HG03139 (cell line): ENCODE measurements around the gene ANKLE2.
"Not testable (repeated sequence)": the region's sequence is repeated elsewhere in the genome, so short reads cannot be mapped to it uniquely, and the experiment has no call there.

Source experiments
- ATAC-seq: cut with Tn5 transposase; IDR thresholded peaks from one replicate; pipeline ENCODE4 v1.9.1; 2021; ENCODE audit not compliant: unreplicated experiment

ANKLE2 gene

DNA sequence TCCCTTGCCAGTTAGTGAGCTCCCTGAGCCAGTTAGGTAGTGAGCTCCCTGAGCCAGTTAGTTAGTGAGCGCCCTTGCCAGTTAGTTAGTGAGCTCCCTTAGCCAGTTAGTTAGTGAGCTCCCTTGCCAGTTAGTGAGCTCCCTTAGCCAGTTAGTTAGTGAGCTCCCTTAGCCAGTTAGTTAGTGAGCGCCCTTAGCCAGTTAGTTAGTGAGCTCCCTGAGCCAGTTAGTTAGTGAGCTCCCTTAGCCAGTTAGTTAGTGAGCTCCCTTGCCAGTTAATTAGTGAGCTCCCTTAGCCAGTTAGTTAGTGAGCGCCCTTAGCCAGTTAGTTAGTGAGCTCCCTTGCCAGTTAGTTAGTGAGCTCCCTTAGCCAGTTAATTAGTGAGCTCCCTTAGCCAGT lies 69.6 kb downstream of the ANKLE2 start:
- not testable (repeated sequence) for ATAC-seq

DNA sequence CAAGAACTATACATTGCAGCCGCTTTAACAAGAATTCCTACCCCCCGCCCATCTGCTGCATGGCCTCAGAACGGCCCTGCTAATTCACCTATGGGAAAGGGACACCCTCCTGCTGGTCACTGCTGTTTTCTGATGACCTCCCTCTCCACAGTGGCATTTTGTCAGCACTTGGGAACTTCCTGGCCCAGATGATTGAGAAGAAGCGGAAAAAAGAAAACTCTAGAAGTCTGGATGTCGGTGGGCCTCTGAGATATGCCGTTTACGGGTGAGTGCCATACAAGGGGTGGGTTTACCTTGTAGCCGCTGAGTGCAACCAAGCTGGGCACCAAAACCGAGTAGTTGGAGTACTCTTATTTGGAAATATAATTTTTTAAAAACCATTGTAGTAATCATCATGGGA lies 71.5 kb downstream of the ANKLE2 start:
- no peak for ATAC-seq

DNA sequence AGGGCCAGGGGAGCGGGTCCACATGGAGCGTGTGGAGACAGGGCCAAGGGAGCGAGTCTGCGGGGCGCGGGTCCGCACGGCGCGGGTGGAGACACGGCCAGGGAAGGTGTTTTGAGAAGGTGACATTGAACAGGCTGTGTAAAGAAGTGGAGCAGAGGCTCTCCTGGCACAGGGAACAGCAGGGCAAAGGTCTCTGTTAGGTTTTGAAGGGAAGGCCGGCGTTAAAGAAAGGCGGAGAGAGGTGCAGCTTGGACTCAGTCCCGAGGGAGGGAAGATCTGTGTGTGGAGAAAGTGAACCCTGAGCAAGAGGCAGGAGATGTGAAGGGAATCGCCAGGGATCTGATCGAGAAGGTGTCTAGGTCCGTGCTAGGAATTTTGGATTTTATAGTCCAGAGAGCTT lies 72.4 kb downstream of the ANKLE2 start:
- ATAC-seq, result no peak

DNA sequence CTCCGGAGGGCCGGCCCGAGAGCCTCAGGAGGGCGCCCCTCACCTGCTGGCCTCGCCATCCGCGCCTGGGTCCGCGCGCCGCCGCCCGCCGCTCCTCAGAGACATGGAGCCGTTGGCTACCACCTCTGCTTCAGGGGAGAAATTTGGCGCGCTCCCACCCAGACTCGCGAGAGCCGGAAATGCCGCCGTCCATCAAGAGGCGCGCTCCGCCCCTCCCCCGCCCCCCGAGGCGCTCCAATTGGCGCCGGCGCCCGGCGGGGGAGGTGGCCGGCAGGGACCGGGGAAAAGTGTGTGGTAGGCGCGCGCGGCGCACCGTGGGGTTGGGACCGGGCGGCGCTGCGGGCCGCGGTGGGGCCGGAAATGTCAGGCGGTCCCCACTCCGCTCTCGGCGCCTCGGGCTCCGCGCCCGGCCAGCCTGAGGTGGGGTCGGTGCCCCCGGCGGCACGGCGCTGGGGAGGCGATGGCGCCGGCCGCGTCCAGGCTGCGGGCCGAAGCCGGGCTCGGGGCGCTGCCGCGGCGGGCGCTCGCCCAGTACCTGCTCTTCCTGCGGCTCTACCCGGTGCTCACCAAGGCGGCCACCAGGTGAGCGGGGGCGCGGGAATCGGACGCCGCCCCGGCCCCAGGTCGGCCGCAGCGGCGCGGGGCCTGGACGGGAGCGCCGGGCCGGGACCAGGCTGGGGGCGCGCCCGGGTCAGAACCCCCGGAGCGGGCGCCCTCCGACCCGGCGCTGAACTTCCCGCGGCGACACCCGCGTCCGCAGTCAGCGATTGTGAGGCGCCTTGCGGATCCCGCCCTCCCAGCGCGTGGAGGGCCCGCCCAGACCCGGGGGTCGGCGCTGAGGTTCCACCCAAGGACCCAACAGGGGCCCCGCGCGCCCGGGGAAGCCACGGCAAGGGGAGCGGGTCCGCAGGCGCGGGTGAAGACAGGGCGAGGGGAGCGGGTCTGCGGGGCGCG lies 74.1 kb downstream of the ANKLE2 start, which contains the start of the genes POLE and PXMP2:
Gene POLE, minus strand, starts transcription at position 132 of the 954 bp plus-strand sequence. Its CDS starts 27 bp downstream, at position 105.
Gene PXMP2, plus strand, starts transcription at position 377 of the 954 bp plus-strand sequence. Its CDS starts 84 bp downstream, at position 461.
- peak; percentile 84 for ATAC-seq

DNA sequence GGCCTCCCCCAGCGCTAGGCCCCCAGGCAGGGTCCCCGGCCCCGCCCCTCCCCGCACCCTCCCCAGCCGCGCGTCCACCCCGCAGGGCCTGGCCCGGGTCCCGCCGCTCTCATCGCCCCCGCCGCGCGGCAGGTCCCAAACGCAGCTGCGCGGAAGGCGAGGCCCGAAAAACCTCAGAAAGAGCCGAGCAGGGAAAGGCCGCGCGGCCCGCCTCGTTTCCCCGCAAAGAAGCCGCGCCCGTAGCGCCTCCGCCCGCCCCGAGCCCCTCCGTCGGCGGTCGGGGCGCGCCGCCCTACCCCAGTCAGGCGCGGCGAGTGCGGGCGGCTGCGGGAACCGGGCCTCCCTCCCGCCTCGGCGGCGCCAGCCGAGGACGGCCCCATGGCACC lies 74.8 kb downstream of the ANKLE2 start:
- peak; percentile 22 for ATAC-seq

DNA sequence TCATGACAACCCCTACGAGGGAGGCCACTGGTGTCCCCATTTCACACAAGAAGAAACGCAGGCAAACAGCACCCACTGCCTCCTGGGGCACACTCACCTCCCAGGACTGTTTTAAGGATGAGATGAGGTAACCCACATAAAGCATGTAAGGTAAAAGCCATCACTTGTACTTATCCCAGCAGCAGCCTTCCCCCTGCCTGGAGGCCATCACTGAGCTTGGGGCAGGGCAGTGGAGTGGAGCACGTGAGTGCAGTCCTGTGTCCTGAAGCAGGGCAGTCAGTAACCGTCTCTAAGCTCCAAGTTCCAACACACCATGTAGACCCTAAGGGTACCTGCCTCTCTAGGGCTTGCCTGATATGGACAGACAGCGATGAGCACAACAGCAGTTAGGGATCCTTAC lies 76.2 kb downstream of the ANKLE2 start:
- ATAC-seq, result no peak

DNA sequence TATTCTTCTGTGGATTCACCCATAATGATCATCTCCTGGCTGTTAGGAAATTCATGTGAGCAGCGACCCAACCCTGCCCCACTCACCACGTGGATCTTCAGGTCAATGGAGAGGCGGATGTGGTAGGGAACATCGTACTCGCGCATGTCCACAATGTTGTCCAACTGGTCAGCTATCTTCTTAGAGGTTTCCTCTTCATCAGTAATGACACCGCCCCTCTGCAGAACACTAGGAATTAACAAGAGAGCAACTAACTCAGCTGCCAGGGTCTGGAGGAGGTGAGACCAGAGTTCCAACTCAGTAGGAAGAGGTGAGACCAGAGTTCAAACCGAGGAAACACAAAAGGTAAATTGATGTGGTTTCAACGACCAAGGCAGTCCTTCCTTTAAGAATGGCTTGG lies 84.1 kb downstream of the ANKLE2 start:
- no peak for ATAC-seq

DNA sequence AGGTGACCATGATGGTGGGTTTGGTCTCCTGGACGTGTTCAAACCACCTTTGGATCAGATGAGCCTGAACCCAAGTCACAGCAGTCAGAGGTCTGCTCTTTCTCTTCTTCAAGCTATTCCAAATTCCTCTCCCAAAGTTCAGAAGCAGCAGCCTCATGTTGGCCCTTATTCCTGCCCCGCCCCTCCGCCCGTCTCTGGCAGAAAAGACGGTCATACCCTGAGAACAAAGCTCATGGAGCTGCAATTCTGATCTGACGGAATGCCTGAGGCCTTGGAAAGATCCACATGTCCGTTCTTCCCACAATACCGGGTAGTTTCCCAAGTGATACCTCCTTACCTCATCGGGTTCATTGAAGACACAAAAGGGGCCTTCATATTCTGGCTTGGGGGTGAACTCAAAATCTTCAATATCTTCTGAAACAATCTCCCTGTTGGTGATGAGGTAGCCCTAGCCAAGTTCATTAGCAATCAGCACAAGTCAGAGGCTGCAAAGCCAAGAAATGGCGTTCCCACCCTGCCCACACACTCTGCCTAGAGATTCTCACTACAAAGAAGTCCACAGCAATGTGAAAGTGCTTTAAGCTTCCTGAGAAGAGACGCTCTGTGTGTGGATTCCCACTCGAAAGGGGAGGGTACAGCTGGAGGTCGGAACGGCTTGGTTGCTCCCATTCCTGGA lies 85.7 kb downstream of the ANKLE2 start:
- ATAC-seq, result no peak
